IMR-90 (cell line): ENCODE results near the gene CIDEC. TPM values are rescaled to one million over a fixed set of nuclear protein-coding genes. Genes with fewer than 3 reads are reported as not detected.

Source experiments
- ATAC-seq: fragments of 200-7000 bp; cut with Tn5 transposase; 2 replicates; pipeline ENCODE4 v1.9.1; 2020; ENCODE audit warnings: low read depth, mild to moderate bottlenecking, moderate library complexity
- BruUV-seq: library from RNA; stranded (reverse); fragments of 400-500 nt; replicated peaks from 2 replicates; lab custom pipeline; 2021; lab: Mats Ljungman, UMichigan
- CTCF ChIA-PET: fragments of 300-600 bp; formaldehyde crosslinking; extraction: SDS; loops from one replicate; lab custom pipeline; 2021; ENCODE audit warnings: antibody characterized with exemption; lab: Yijun Ruan, JAX
- POLR2A ChIA-PET: fragments of 300-600 bp; sonication (Branson Sonifier 250); formaldehyde crosslinking; loops from one replicate; lab custom pipeline; 2022; ENCODE audit warnings: antibody characterized with exemption; ENCODE audit not compliant: unreplicated experiment; lab: Charles Lee
- DNase-seq: peaks from one replicate; pipeline ENCODE4 v3.0.0; 2013
- H2AFZ ChIP-seq: replicated peaks from 2 replicates; pipeline ENCODE3; 2013; ENCODE audit warnings: low read length, mild to moderate bottlenecking; ENCODE audit not compliant: poor library complexity
- H2AK5ac ChIP-seq: 2 replicates; pipeline ENCODE4 v1.6.1; 2013; ENCODE audit warnings: low read depth, low read length, inconsistent platforms
- H2AK9ac ChIP-seq: replicated peaks from 2 replicates; pipeline ENCODE3; 2013; ENCODE audit warnings: mild to moderate bottlenecking, low read depth, low read length, moderate library complexity; ENCODE audit not compliant: poor library complexity
- H2BK120ac ChIP-seq: 2 replicates; pipeline ENCODE4 v1.6.1; 2013; ENCODE audit warnings: low read depth, low read length, inconsistent platforms
- H2BK15ac ChIP-seq: 3 replicates; pipeline ENCODE4 v1.6.1; 2013; ENCODE audit warnings: low read depth, low read length, inconsistent platforms
- H2BK20ac ChIP-seq: 2 replicates; pipeline ENCODE4 v1.6.1; 2013; ENCODE audit warnings: low read depth, mild to moderate bottlenecking, inconsistent platforms, low read length, moderate library complexity
- H2BK5ac ChIP-seq: 2 replicates; pipeline ENCODE4 v1.6.1; 2013; ENCODE audit warnings: mild to moderate bottlenecking, low read depth, low read length, inconsistent platforms; ENCODE audit not compliant: poor library complexity, severe bottlenecking
- H3K14ac ChIP-seq: replicated peaks from 2 replicates; pipeline ENCODE4 v1.6.1; 2013; ENCODE audit warnings: low read depth, low read length, inconsistent platforms
- H3K18ac ChIP-seq: 2 replicates; pipeline ENCODE4 v1.6.1; 2013; ENCODE audit warnings: low read depth, low read length, control low read depth
- H3K23ac ChIP-seq: 2 replicates; pipeline ENCODE4 v1.6.1; 2013; ENCODE audit warnings: low read depth, low read length, inconsistent platforms
- H3K27ac ChIP-seq: 2 replicates; pipeline ENCODE4 v1.5.1; 2013; ENCODE audit warnings: mild to moderate bottlenecking, control low read depth, low read length; ENCODE audit not compliant: insufficient read depth
- H3K27me3 ChIP-seq: 2 replicates; pipeline ENCODE4 v1.6.1; 2013; ENCODE audit warnings: low read length; ENCODE audit not compliant: control insufficient read depth, insufficient read depth
- H3K36me3 ChIP-seq: 2 replicates; pipeline ENCODE4 v1.6.1; 2013; ENCODE audit warnings: low read length, mixed read lengths; ENCODE audit not compliant: control insufficient read depth, insufficient read depth
- H3K4ac ChIP-seq: 2 replicates; pipeline ENCODE4 v1.6.1; 2013; ENCODE audit warnings: low read depth, low read length, inconsistent platforms
- H3K4me1 ChIP-seq: 2 replicates; pipeline ENCODE4 v1.6.1; 2013; ENCODE audit warnings: low read length, mixed read lengths; ENCODE audit not compliant: control insufficient read depth, insufficient read depth
- H3K4me2 ChIP-seq: 2 replicates; pipeline ENCODE4 v1.6.1; 2013; ENCODE audit warnings: low read depth, mild to moderate bottlenecking, control low read depth, low read length, moderate library complexity
- H3K4me3 ChIP-seq: 2 replicates; pipeline ENCODE4 v1.5.1; 2013; ENCODE audit warnings: low read depth, mild to moderate bottlenecking, control low read depth, low read length, moderate library complexity; ENCODE audit not compliant: insufficient read depth
- H3K56ac ChIP-seq: 2 replicates; pipeline ENCODE4 v1.6.1; 2013; ENCODE audit warnings: low read length, inconsistent platforms; ENCODE audit not compliant: insufficient read depth; ENCODE audit errors: extremely low read depth
- H3K79me1 ChIP-seq, 2 experiments: 2 replicates each; pipeline ENCODE4 v1.6.1; 2013; ENCODE audit warnings: low read length in 2 of 2, inconsistent platforms in 1 of 2, low read depth in 1 of 2
- H3K9ac ChIP-seq: 2 replicates; pipeline ENCODE4 v1.6.1; 2013; ENCODE audit warnings: low read depth, low read length, control low read depth
- H3K9me1 ChIP-seq: 2 replicates; pipeline ENCODE4 v1.6.1; 2013; ENCODE audit warnings: low read length, inconsistent platforms; ENCODE audit not compliant: insufficient read depth
- H3K9me3 ChIP-seq: 2 replicates; pipeline ENCODE4 v1.6.1; 2013; ENCODE audit warnings: low read length; ENCODE audit not compliant: control insufficient read depth, insufficient read depth
- H4K20me1 ChIP-seq: 2 replicates; pipeline ENCODE4 v1.6.1; 2013; ENCODE audit warnings: low read length, inconsistent platforms; ENCODE audit not compliant: insufficient read depth
- H4K5ac ChIP-seq: 2 replicates; pipeline ENCODE4 v1.6.1; 2013; ENCODE audit warnings: mild to moderate bottlenecking, low read depth, low read length, control low read depth
- H4K8ac ChIP-seq, 2 experiments: 2 replicates each; pipeline ENCODE4 v1.6.1; 2013; ENCODE audit warnings: low read depth in 2 of 2, low read length in 2 of 2, control low read depth in 1 of 2, inconsistent platforms in 1 of 2
- H4K91ac ChIP-seq: 2 replicates; pipeline ENCODE4 v1.6.1; 2013; ENCODE audit warnings: low read depth, low read length, inconsistent platforms; ENCODE audit not compliant: insufficient read depth
- BHLHE40 ChIP-seq: fragments of 150-350 bp; IDR thresholded peaks from 2 replicates; pipeline ENCODE4 v1.6.1; 2016; ENCODE audit warnings: mild to moderate bottlenecking, low read depth, low read length
- MAFK ChIP-seq: IDR thresholded peaks from 2 replicates; pipeline ENCODE4 v1.6.1; 2012; ENCODE audit warnings: low read depth, low read length, improper control_type of control experiment
- MAZ ChIP-seq: IDR thresholded peaks from 2 replicates; pipeline ENCODE4 v1.6.1; 2012; ENCODE audit warnings: low read depth, mild to moderate bottlenecking, low read length, improper control_type of control experiment, moderate library complexity, borderline replicate concordance
- MXI1 ChIP-seq: IDR thresholded peaks from 2 replicates; pipeline ENCODE4 v1.6.1; 2012; ENCODE audit warnings: low read depth, mild to moderate bottlenecking, low read length, moderate library complexity, borderline replicate concordance
- POLR2A ChIP-seq: IDR thresholded peaks from 2 replicates; pipeline ENCODE4 v1.6.1; 2012; ENCODE audit warnings: mild to moderate bottlenecking, low read depth, low read length
- RAD21 ChIP-seq: IDR thresholded peaks from 2 replicates; pipeline ENCODE4 v1.6.1; 2012; ENCODE audit warnings: low read length, improper control_type of control experiment
- RFX5 ChIP-seq: IDR thresholded peaks from 2 replicates; pipeline ENCODE4 v1.8.0; 2012; ENCODE audit warnings: low read depth, mild to moderate bottlenecking, low read length, moderate library complexity
- SMC3 ChIP-seq: fragments of 150-350 bp; IDR thresholded peaks from 2 replicates; pipeline ENCODE4 v1.6.1; 2016; ENCODE audit warnings: low read depth, mild to moderate bottlenecking, antibody characterized with exemption, low read length, moderate library complexity
- WGBS, 2 experiments: methylation state at CpG; one replicate each; pipeline versions ENCODE4 v1.1.5 to v1.1.7; 2013; ENCODE audit warnings: missing lambda C conversion rate in 2 of 2; ENCODE audit not compliant: insufficient read length in 1 of 2; ENCODE audit errors: extremely low coverage in 2 of 2; 5-methylcytosine and 5-hydroxymethylcytosine counted together
- dilution Hi-C: fragments of 300-500 bp; cut with HindIII; formaldehyde crosslinking; loops from one replicate; pipeline ENCODE4 v1.14.3; 2018; ENCODE audit warnings: low sequenced_read_pairs; ENCODE audit not compliant: unreplicated experiment
- in situ Hi-C: fragments of 300-500 bp; cut with MboI; formaldehyde crosslinking; loops from 3 replicates; pipeline ENCODE4 v1.14.3; 2019; ENCODE audit warnings: low sequenced_read_pairs, inconsistent platforms, mixed read lengths
- intact Hi-C: fragments of 100-400 bp; cut with micrococcal nuclease; formaldehyde crosslinking; loops from 2 replicates; pipeline ENCODE4 v1.10.0; 2022
- polyA plus RNA-seq, 3 experiments: library from polyadenylated mRNA; depleted of rRNA; stranded (reverse); fragments of >200 nt; gene quantifications; 2 replicates each; pipeline ENCODE4 v1.2.3, GENCODE V29; 2012; ENCODE audit warnings: low replicate concordance in 1 of 3
- total RNA-seq: library from RNA; depleted of rRNA; stranded (reverse); fragments of >200 nt; gene quantifications from 2 replicates; pipeline ENCODE4 v1.2.3, GENCODE V29; 2012
- TF ChIP-seq, protein P1 (sequence below): fragments of 150-350 bp; IDR thresholded peaks from 2 replicates; pipeline ENCODE4 v1.6.1; 2017; ENCODE audit warnings: mild to moderate bottlenecking, antibody characterized with exemption, low read length, low read depth
- TF ChIP-seq, protein P2 (sequence below): fragments of 150-350 bp; IDR thresholded peaks from 2 replicates; pipeline ENCODE4 v1.6.1; 2016; ENCODE audit warnings: low read depth, mild to moderate bottlenecking, low read length, moderate library complexity, borderline replicate concordance
- TF ChIP-seq, protein P3 (sequence below): conservative IDR thresholded peaks from 2 replicates; pipeline ENCODE4 v1.5.1; 2012; ENCODE audit warnings: mild to moderate bottlenecking, low read depth, low read length, improper control_type of control experiment

Gene CIDEC
- total and polyA plus RNA-seq, 2 of the 4 experiments (the other 2 are of a cell fraction): 0.09 TPM; not detected in 1

DNA sequence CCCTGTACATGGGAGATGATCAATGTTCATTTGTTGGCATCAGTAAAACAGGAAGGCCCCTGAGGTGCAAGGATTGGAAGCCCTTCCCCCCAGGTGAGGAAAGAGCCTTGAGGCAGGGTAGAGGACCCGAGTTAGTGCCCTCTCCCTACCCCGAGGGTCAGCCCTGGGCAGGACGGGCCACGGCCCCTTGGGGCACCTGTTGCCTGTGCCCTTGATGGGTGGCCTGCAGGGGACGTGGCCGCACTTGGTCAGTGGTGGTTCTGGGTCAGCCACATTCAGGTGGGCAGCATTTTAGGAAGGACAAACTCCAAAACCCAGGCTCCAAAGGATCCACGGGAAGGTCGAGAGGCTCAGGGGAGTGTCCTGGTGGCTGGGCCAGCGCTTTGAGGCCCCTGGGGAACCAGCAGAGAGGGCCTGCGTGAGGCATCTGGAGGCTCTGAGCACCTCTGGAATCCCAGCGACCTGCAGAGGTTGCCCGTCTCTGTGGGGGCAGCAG is 20.5 kb downstream of the CIDEC start:
- BruUV-seq: no TSS peak
- intact Hi-C loops (no loop called here), dilution Hi-C loops (no loop called here), in situ Hi-C loops (no loop called here)
- TF ChIP-seq RFX5: no peak
- TF ChIP-seq POLR2A: no peak
- no peak for TF ChIP-seq BHLHE40
- no peak for TF ChIP-seq MXI1
- no peak for TF ChIP-seq MAFK
- TF ChIP-seq MAZ: no peak
- TF ChIP-seq, protein P1, sequence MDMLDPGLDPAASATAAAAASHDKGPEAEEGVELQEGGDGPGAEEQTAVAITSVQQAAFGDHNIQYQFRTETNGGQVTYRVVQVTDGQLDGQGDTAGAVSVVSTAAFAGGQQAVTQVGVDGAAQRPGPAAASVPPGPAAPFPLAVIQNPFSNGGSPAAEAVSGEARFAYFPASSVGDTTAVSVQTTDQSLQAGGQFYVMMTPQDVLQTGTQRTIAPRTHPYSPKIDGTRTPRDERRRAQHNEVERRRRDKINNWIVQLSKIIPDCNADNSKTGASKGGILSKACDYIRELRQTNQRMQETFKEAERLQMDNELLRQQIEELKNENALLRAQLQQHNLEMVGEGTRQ: no peak
- TF ChIP-seq, protein P2, sequence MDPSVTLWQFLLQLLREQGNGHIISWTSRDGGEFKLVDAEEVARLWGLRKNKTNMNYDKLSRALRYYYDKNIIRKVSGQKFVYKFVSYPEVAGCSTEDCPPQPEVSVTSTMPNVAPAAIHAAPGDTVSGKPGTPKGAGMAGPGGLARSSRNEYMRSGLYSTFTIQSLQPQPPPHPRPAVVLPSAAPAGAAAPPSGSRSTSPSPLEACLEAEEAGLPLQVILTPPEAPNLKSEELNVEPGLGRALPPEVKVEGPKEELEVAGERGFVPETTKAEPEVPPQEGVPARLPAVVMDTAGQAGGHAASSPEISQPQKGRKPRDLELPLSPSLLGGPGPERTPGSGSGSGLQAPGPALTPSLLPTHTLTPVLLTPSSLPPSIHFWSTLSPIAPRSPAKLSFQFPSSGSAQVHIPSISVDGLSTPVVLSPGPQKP: no peak
- TF ChIP-seq, protein P3, sequence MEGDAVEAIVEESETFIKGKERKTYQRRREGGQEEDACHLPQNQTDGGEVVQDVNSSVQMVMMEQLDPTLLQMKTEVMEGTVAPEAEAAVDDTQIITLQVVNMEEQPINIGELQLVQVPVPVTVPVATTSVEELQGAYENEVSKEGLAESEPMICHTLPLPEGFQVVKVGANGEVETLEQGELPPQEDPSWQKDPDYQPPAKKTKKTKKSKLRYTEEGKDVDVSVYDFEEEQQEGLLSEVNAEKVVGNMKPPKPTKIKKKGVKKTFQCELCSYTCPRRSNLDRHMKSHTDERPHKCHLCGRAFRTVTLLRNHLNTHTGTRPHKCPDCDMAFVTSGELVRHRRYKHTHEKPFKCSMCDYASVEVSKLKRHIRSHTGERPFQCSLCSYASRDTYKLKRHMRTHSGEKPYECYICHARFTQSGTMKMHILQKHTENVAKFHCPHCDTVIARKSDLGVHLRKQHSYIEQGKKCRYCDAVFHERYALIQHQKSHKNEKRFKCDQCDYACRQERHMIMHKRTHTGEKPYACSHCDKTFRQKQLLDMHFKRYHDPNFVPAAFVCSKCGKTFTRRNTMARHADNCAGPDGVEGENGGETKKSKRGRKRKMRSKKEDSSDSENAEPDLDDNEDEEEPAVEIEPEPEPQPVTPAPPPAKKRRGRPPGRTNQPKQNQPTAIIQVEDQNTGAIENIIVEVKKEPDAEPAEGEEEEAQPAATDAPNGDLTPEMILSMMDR: no peak
- no peak for TF ChIP-seq SMC3
- no peak for TF ChIP-seq RAD21
- no peak overlapping the region for H2BK20ac ChIP-seq
- no peak overlapping the region for H3K4me3 ChIP-seq
- H3K27me3 ChIP-seq: peaks cover 2% of the 10 kb centered on the region; the same call in 1 of the 2 replicates
- POLR2A ChIA-PET: no interaction called here
- H2AK5ac ChIP-seq: no peak overlapping the region
- peaks cover 4% of the 10 kb centered on the region for H3K4me1 ChIP-seq
- no peaks in the 10 kb centered on the region for H3K79me1 ChIP-seq
- no peak overlapping the region for H4K5ac ChIP-seq
- no peaks in the 10 kb centered on the region for H4K20me1 ChIP-seq
- no peak overlapping the region for H3K4ac ChIP-seq
- H3K27ac ChIP-seq: no peak overlapping the region
- no peak overlapping the region for H3K9ac ChIP-seq
- no peak overlapping the region for H3K14ac ChIP-seq
- WGBS, 2 experiments: 74% methylated on average over 6 of the region's 12 CpGs; no CpG with 5 or more reads in 1 of the 2 experiments
- H2BK15ac ChIP-seq: no peak overlapping the region
- H2AFZ ChIP-seq: no peak overlapping the region
- H4K8ac ChIP-seq: no peak overlapping the region
- H3K9me1 ChIP-seq: 0 out of 2 replicates have a peak, but pooled peaks cover under 1% of the 10 kb centered on the region
- ATAC-seq: no peak
- H3K9me3 ChIP-seq: no peaks in the 10 kb centered on the region
- no peak overlapping the region for H4K91ac ChIP-seq
- no peak overlapping the region for H2AK9ac ChIP-seq
- no peak overlapping the region for H3K4me2 ChIP-seq
- H3K56ac ChIP-seq: no peak overlapping the region
- no peak overlapping the region for H2BK120ac ChIP-seq
- no peak overlapping the region for H3K23ac ChIP-seq
- CTCF ChIA-PET: no interaction called here
- no peak overlapping the region for H3K18ac ChIP-seq
- DNase-seq: no peak
- H3K36me3 ChIP-seq: no peaks in the 10 kb centered on the region
- no peak overlapping the region for H2BK5ac ChIP-seq
